Neural progenitor cell (in vitro differentiated cells): ENCODE measurements around the gene CORO6.
A peak's percentile ranks its signal among the peaks of the same experiment; 100 is the strongest.

Experiments used
- EZH2 ChIP-seq: fragments of 200-600 bp; sonication (generic); IDR thresholded peaks from 2 replicates; pipeline ENCODE4 v1.6.1; 2017; ENCODE audit warnings: antibody characterized with exemption, mild to moderate bottlenecking, moderate library complexity
- EZH2phosphoT487 ChIP-seq: fragments of 200-600 bp; sonication (generic); IDR thresholded peaks from 2 replicates; pipeline ENCODE4 v1.6.1; 2017; ENCODE audit warnings: antibody characterized with exemption
- TF ChIP-seq, protein P1 (sequence below): fragments of 200-600 bp; sonication (generic); IDR thresholded peaks from 2 replicates; pipeline ENCODE4 v1.5.1; 2017; ENCODE audit warnings: antibody characterized with exemption, mild to moderate bottlenecking

DNA sequence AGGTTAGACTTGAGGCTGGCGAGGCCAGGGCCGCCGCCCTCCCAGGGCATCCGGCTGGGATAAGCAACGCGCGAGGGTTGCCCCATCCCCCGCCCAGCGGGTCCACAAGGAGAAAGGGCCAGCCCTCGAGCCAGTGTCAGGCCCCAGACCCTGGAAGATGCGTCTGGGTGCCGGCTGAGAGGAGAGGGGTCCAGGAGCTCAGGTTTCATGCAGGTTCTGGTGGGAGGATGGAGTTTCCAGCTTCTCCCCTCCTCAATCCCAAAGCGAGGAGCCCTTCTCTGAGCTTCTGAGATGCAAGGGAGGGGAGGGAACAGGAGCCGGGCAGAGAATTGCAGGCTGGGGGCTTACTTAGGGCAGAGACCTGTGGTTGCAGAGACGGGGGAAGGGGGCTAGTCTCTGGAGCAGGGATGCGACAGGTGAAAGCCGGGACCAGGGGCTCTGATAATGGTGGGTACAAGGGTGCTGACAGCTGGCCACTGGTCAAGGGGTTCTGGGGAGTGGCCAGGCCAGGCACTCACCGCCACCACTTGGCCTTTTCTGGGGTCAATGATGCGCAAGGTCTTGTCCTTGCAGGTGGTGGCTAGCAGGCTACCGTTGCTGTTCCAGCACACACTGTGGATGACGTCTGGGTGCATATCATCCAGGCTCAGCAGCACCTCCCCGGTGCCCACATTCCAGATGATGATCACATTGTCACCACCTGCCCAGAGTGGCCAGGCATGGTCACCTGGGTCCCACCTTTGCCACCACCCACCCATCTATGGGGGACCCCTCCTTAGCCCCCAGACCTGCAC is 4.2 kb downstream of the CORO6 start:
- TF ChIP-seq, protein P1, sequence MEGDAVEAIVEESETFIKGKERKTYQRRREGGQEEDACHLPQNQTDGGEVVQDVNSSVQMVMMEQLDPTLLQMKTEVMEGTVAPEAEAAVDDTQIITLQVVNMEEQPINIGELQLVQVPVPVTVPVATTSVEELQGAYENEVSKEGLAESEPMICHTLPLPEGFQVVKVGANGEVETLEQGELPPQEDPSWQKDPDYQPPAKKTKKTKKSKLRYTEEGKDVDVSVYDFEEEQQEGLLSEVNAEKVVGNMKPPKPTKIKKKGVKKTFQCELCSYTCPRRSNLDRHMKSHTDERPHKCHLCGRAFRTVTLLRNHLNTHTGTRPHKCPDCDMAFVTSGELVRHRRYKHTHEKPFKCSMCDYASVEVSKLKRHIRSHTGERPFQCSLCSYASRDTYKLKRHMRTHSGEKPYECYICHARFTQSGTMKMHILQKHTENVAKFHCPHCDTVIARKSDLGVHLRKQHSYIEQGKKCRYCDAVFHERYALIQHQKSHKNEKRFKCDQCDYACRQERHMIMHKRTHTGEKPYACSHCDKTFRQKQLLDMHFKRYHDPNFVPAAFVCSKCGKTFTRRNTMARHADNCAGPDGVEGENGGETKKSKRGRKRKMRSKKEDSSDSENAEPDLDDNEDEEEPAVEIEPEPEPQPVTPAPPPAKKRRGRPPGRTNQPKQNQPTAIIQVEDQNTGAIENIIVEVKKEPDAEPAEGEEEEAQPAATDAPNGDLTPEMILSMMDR, result no peak
- peak; percentile 26 for TF ChIP-seq EZH2
- no peak for TF ChIP-seq EZH2phosphoT487
